Fibroblast of upper back skin (primary cell): ENCODE results near the gene SMIM45.

Experiments used
- DNase-seq: peaks from one replicate; pipeline ENCODE4 v3.0.0-alpha.2; 2013

The SMIM45 gene

DNA sequence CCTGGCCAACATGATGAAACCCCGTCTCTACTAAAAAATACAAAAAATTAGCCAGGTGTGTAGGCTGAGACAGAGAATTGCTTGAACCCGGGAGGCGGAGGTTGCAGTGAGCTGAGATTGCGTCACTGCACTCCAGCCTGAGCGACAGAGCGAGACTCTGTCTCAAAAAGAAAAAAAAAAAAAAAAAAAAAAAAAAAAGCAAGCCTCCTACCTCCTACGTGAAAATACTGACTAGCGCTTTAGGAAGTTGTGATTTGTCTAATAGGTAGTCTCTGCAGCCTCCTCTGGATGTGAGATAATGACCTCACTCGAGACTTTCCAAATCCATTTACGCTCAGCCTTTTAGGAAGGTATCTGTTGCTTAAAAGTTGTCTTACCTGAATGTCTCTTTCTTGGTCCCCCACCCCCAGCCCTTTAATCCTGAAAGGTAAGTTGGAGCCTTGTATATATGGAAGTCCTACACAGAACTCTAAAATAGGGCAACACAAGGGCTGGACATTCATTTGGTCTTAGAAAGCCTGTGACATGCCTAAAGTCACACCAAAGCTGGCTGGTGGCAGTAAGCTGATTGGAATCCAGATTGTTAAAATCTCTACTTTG is 22.8 kb downstream of the SMIM45 start:
- no peak for DNase-seq

DNA sequence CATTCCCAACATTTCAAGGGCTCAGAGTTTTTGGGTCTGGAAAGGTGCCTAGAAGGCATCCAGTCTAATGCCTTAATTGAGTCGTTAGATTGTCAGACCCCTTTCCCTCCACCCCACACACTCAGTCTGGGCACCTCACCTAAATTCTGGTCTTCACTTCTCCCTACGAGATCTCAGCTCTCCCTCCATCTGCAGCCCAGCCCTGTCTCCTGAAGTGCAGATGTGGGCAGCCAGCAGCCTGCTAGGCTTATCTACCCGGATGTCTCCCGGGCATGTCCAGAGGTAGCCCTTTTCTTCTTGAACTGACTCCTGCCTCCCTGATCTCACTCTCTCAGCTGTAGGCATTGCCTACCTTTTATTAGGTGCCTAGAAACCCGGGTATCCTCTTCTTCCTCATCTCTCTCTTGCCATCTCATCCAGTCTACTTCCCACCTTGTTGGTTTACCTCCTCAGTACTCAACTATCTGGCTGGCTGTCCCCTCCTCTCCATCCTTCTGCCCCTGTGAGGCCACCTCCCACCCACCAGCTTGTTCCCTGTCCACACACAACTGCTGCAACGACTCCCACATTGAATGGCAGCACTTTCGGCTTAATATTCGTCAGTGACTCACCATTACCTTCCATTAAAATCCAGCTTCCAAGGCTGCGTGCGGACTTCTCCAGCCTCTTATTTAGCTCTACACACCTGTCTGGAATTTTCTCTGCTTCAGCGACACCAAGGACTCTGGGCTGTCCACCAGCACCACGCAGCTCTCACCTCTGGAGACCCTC is 23.5 kb downstream of the SMIM45 start:
- no peak for DNase-seq

DNA sequence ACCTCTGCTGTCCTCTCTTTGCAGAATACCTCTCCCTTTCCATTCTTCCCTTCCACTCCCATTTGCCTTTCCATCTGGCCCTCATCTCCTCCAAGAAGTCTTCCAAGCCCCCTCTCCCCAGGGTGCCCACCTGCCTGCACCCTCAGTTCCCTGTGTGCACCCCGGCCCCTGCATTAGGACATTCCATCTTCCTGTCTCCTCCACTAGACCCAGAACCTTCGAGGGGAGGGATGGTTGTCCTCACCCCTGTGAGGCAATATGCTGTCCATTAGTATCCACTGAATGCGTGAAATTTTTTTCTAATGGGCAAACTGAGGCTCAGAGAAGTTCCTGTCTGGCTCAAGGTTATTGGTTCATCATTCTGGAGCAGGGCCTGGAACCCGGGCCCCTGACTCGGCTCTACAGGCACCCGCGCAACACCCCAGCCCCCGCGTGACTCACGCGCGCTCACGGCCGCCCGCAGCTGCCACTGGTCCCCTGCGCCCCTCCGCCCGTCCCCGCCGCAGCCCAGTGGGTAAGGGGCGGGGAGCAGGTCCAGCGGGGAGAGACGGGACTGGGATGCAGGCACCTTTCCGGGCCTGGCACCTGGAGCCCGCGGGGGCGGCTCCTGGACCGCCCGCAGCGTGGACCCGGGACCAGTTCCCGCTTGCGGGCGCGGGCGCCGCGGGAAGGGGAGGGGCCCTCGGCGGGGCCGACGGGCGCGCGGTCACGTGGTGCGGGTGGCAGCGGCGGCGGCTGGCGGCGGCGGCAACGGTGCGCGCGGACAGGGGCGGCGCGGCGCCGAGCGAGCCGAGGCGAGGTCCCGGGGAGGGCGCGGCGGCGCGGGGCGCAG is 24.3 kb downstream of the SMIM45 start:
- no peak for DNase-seq

DNA sequence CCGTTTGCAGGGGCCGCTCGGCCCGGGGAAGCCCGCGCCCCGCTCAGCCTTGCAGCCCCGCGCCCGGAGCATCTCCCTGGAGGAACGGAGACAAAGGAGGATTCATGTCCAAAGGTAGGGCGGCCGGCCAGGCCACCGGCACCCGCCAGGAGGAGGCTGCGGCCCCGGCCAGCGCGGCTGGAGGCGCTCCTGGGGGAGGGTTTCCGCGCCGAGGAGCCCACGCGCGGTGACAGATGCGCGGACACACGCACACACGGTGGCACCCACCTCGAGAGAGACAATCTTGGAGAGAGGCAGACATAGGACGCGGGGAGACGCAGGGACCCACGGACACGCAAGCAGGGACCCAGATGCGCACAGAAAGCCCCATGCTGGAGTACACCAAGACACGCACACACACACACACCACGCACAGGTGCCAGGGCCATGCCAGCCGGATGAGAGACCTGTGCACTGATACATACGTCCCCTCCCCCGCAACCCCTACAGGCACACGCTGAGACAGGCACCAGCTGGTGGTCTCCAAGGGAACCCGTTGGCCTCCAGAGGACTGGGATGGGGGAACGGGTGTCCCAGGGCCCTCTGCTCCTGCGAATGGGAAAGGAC is 25.1 kb downstream of the SMIM45 start:
- no peak for DNase-seq

DNA sequence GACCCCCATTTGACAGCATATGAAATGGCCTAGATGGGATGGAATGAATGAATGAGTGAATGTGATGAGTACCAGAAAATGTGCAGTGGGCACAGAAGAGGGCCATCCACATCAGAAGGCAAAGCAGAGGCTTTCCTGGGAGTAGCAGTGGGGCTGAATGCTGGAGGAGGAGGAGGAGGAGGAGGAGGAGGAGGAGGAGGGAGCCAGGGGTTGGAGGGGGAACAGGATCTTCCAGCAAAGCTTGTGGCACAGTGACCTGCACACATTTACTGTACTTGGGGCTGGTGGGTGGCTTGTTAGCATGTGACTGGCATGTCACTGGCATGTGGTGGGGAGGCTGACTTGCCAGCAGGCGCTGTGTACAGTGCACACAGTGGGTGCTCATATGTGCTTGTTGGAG is 26.8 kb downstream of the SMIM45 start:
- no peak for DNase-seq

DNA sequence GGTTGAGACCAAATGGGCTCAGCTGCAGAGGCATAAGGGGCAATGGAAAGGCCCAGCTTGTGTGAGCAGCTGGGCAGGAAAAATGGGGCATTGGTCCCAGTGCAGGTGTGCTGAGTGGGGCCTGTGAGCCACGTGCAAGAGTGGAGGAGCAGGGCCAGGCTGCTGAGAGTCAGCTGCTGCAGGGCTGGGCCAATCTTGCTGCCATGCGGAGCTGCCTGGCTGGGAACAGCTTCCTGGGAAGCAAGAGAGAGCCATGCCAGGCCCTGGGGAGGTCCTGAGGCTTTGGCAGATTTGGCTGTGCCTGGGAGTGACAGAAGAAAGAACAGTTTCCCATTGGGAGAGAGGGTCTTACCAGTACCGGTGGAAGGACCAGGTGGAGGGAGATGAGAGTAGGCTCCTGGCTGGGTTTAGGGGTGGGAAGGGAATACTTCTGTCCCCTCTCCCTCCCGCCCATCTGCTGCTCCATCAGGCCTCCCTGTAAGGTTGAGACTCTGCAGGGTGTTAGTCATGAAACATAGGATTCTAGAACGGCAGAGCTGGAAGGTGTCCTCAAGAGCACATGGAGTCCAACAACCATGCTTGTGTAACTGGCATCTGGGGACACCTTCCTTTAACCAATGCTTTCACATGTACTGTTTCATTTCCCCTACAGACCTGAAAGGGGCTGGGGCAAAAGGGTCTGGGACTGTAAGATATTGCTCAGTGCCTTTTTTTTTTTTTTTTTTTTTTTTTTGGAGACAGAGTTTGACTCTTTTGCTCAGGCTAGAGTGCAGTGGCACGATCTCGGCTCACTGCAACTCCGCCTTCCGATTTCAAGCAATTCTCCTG is 27.7 kb downstream of the SMIM45 start:
- DNase-seq: no peak

DNA sequence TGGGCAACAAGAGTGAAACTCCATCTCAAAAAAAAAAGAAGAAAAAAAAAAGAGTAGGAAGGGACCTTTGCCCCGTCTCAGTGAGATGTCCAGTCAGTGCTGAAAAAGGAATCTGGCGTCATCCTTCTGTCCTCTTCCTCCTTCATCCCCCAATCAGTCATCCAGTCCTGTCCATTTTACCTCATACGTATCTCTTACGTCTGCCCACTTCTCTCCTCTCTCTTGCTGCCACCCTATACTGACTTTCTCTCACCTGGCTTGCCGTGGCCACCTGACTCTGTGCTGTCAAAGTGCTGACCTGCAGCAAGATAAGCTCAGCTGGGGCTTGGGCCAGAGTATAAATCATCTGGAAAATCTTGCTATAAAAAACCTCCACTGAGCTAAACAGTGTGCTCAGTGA is 30.9 kb downstream of the SMIM45 start:
- no peak for DNase-seq

DNA sequence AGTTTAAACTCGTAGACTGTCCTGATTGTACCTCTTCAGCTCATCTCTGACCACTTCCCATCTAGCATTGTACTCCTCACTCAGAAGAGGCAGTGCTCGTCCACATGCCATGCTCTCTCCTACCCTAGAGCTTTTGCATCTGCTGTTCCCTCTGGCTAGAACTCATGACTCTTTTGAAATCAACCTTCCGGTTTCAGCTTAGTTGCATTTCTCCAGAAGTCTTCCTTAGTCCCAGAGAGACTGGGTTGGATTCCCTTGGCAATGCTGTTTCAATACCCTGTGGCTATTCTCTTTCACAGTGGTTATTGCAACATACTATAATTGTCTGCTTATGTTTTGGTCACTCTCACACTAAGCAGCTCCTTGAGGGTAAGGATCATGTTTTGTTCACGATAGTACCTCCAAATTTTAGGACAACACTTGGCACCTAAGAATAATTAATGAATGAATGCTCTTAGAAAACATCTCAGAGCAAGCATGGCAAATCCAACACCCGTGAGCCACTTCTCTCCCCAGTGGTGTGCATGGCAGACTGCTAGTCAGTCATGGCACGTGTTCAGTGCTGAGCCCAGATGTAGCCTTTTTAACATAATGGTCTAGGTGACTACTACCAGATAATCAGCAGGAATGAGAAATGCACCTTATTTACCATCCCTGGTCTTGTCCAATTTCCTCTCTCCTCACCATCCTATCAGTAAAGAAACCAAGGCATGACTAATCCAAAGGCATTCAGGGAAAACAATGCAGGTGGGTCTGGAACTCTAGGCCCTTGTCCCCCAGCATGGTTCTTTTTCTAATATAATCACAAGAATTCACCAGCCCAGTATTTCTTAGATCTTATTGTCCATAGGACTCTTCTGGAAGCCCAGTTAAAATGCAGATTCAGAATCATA is 31.8 kb downstream of the SMIM45 start:
- no peak for DNase-seq

DNA sequence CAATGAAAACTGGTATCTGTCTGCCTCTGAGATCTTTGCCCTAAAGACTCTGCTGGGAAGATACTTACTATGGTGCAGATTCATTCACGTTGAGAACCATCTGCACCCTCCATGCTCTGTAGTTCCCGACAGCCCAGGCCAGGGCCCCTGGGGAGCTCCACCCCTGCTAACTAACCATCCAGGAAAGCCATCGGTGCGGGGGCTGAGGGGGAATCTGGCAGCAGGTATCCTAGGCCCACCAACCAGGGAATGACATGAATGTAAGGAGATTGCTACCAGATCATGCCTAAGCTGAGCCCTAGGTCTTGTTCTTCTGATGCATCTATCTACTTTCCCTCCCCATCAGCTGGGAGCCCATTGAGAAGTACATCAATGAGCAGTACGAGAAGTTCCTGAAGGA is 35.3 kb downstream of the SMIM45 start:
- no peak for DNase-seq

DNA sequence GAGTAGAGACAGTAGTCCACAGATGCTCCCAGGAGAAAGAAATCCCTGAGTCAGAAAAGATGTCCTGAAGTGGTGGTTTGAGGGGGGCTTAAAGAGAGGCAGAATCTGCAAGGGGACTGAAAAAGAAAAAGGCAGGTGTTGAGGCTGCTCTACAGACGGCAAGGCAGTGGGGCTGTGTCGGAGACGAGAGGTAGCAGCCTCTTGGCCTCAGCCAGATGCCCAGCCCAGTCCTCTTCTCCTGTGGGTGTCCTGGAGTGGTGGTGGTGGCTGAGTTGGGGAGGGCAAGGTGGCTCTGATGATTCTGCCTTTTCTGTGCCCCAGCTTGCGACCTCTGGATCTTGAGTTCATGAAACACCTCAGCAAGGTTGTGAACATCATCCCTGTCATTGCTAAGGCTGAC is 37.3 kb downstream of the SMIM45 start:
- no peak for DNase-seq

DNA sequence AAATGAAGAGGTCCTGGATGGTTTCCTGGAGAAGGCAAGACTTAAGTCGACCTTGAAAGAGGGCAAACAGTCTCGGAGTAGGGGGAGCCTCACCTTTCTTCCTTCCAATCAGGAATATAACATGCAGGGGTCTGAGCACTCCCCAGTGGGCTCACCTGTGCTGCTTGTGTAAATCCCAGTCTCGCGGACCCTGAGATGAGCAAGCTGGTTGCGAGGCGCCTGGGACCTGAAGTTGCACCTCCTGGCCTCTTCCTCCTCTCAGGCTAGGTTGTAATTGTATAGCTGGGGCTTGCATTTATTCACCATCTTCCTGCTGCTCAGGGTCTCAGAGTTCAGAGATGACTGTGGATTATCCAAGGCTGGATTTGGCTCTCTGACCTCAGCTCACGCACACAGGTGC is 39.2 kb downstream of the SMIM45 start:
- no peak for DNase-seq

DNA sequence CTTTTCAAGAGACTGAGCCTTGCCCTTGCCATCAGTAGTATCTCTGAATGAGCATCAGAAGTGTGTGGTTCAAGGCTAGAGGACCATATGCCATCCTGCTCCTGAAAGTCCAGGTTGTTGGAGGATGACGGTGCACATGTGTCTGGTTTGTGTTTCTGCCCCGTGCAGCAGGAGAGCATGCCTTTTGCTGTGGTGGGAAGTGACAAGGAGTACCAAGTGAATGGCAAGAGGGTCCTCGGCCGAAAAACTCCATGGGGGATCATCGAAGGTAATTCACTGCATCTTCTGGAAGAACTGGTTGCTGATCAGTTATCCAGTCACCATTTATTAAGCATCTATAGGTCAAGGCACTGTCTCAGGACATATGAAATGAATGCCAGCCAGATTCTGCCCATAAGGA is 40.5 kb downstream of the SMIM45 start:
- DNase-seq: no peak

DNA sequence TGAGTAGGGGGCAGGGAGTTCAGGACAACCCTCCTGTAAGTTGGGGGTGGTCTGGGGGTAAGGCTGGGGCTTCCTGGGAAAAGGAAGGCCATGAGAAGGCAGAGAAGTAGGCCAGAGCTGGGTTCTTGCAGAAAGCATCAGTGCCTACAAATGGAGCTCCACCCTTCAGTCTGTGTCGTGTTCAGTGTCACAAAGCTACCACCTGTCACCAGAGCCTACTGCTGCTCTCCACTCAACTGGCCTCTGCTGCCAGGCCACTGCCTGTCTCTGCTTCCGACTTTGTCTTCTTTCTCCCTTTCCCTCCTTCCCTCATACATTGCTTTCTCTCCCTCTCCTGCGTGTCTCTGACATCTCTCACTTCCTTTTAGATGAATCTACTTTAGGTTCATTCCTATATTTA is 43.3 kb downstream of the SMIM45 start:
- no peak for DNase-seq

DNA sequence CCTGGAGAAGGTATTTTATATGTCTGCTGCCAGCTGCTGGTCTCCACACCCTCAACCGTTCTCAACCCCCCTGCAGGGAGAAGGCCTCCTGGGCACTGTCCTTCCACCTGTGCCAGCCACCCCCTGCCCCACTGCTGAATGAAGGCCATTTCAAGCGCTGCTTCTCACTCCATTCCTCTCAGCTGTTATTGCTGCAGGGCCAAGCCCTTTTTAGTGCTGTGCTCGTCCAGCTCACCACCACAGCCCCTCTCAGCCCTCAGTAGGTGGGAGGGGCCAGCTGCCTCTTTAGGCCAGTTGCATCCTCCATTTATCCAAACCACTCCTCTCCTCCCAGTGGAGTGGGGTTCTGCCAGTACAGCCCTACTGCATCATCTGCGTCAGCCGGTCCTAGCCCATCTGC is 44.9 kb downstream of the SMIM45 start:
- DNase-seq: no peak

DNA sequence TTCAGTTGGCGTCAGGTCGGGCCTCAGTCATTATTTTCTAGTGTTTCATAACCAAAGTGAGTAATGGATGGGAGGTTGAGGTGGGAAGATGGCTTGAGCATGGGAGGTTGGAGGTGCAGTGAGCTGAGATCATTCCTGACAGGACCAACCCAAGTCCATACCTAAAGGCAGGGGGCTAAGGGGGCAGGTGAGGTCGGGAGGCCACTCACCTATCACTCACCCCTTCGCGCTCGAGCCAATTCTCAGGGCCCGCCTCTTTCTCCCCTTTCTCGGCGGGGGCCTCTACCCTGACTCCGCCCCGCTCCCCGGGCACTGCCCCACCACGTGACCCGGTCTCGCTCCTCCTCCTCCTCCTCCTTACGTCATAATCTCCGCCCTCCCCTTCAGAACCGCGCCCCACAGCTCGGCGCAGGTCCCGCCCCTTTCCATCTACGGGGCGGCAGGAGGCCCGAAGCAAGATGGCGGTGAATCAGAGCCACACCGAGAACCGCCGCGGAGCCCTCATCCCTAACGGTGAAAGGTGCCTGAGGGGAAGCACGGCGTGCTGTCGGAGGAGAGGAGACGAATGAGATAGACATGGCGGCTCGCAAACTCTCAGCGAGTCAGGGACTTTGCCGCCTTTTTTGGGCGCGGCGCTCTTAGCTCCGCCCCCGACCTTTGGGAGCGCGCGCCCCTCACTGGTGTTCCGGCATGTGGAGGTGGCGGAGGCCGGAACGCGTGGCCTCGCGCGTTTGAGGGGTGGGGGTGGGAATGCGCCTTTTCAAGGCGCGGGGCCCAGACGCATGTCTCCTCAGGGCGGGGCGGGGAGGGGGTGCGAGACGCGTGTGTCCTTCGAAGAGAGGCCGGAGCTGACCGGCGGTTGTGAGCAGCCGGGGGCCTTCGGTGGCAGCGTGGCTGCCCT is 46.7 kb downstream of the SMIM45 start, which contains the start of gene WBP2NL:
TSS of gene WBP2NL (plus strand) at position 428 of the 901 bp plus-strand sequence. CDS start at position 459, 31 bp downstream.
- DNase-seq: peak; percentile 82

DNA sequence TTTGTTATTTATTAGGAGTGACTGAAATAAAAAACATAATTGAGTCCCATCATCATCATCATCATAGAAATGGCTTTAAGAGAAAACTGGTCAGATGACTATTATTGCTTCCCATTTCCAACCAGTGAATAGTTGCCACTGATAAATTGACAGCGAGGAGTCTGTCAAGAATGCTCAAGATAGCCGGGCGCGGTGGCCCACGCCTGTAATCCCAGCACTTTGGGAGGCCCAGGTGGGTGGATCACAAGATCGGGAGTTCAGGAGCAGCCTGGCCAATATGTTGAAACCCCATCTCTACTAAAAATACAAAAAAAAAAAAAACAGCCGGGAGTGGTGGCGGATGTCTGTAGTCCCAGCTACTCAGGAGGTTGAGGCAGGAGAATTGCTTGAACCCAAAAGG is 48.5 kb downstream of the SMIM45 start:
- no peak for DNase-seq

DNA sequence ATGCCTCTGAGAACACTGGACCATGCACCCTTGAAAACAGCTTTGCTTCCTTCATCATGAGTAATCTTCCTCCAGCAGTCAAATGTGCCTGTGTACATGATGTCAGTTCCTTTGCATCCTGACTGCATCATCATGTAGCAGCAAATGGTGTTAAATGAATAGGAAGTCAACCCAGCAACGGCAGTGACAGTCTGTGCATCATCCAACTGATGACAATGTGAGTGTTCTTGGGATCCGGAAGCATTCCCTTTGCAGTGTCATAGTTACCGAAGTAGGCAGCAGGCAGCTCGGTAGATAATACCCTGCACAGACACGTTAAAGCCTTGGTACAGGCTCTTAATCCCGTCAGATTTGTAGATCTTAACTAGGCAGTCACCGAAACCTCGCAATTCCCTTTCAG is 49.2 kb downstream of the SMIM45 start:
- no peak for DNase-seq

DNA sequence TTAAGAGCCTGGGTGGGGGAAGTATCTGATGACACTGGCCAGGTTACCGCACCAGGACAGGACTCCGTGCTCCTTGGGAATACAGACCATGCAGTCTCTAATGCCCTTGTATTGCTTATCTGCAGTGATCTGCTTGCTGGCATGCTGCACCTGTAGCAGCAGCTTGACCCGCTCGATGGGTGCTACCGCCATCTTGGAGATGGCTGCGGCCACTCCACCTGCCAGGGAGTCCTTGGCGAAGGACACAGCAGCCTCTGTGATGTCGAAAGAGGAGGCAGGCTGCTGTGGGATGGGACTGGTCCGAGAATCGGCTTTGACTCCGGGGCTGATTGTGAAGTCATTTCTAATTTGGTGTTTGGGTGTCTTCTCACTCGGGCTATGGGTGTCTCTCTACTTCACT is 49.8 kb downstream of the SMIM45 start:
- DNase-seq: no peak

DNA sequence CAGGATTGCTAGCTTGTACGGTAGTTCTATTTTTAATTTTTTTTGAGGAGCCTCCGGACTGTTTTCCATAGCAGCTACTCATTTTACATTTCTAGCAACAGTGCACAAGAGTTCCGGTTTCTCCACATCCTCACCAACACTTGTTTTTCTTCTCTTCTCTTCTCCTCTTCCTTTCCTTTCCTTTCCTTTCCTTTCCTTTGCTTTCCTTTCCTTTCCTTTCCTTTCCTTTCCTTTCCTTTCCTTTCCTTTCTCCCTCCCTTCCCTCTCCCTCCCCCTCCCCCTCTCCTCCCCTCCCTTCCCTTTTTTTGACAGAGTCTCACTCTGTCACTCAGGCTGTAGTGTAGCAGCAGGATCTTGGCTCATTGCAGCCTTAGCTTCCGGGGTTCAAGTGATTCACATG is 56.0 kb downstream of the SMIM45 start:
- no peak for DNase-seq
